ENCODE results near the gene PIM1. TPM values are rescaled to one million over a fixed set of nuclear protein-coding genes. Genes with fewer than 3 reads are reported as not detected.

Gene PIM1
- total and polyA plus RNA-seq, 10 of the 15 experiments (the other 5 are each of a cell fraction or from before 2014, with no cell fraction given), result 0.66 to 33.9 (median 10.2) TPM

- under 1% methylated on average over 88 of the region's 92 CpGs for WGBS (ENCODE audit: insufficient coverage, insufficient replicate concordance, low lambda C conversion rate, missing lambda C conversion rate)
- H3K79me2 ChIP-seq (ENCODE audit: control insufficient read depth, insufficient read depth, low read length), result peaks cover 12% of the 10 kb centered on the region
- H3K27me3 ChIP-seq (replicated peaks in 1 of 2; ENCODE audit: control insufficient read depth in 2 of 2, insufficient read depth in 2 of 2, low read length in 1 of 2), result no peaks in the 10 kb centered on the region
- ATAC-seq (peak; percentile 59), FAIRE-seq (no peak), DNase-seq (ENCODE audit: low read depth, low spot score) (no peak)
- peak overlapping the region; percentile 76 for H3K9ac ChIP-seq (ENCODE audit: control insufficient read depth, insufficient read depth, low read length)
- in situ Hi-C loops (cut with MboI), result loop anchor here (5.0 to 10.0 kb wide), 3 partner anchors 118 to 406 kb away; no protein-coding TSS in a partner anchor
- H3K4me1 ChIP-seq (ENCODE audit: control insufficient read depth, insufficient read depth, low read length), result peaks cover 23% of the 10 kb centered on the region
- no peaks in the 10 kb centered on the region; the same call in 1 of the 2 replicates for H4K20me1 ChIP-seq (ENCODE audit: control insufficient read depth, insufficient read depth)
- ChIA-PET POLR2A (interaction anchor here (0.6 to 4.1 kb wide), 13 partner anchors 9 to 405 kb away, joined by 3 to 43 read pairs (median 3); partner anchors contain the start of genes C6orf89 and MTCH1), SMC1A (ENCODE audit: uncharacterized antibody, unreplicated experiment) (interaction anchor here (0.8 to 12.2 kb wide), 31 partner anchors 9 to 405 kb away, joined by 3 to 266 read pairs (median 6); partner anchors contain the start of genes TBC1D22B and TMEM217), RAD21 (ENCODE audit: unreplicated experiment) (interaction anchor here (0.5 to 8.3 kb wide), 36 partner anchors 12 to 562 kb away, joined by 3 to 255 read pairs (median 5); partner anchors contain the start of genes C6orf89, MTCH1, PI16 and TBC1D22B), CTCF (interaction anchor here (0.7 to 6.0 kb wide), 40 partner anchors 12 to 404 kb away, joined by 3 to 260 read pairs (median 6); partner anchors contain the start of genes FGD2 and MTCH1)
- H3K4me3 ChIP-seq, result peak overlapping the region; percentile 83
- peaks cover 7 to 8% of the 10 kb centered on the region in 2 experiments for H3K36me3 ChIP-seq (ENCODE audit: control insufficient read depth in 2 of 2, insufficient read depth in 2 of 2, low read length in 1 of 2)
- intact Hi-C loops (cut with micrococcal nuclease; ENCODE audit: unreplicated experiment), result loop anchor here (5.0 to 10.0 kb wide), 3 partner anchors 58 to 406 kb away; partner anchors contain the start of gene C6orf89
- BruUV-seq (replicated peaks), result no TSS peak
- H2AFZ ChIP-seq (ENCODE audit: control insufficient read depth, low read depth, low read length), result peak overlapping the region; percentile 63
- peak overlapping the region; percentile 96 for H3K4me2 ChIP-seq (ENCODE audit: control insufficient read depth, insufficient read depth)
- H3K27ac ChIP-seq (ENCODE audit: control insufficient read depth, insufficient read depth), result peak overlapping the region; percentile 61
- H3K9me3 ChIP-seq (replicated peaks; ENCODE audit: control insufficient read depth, insufficient read depth, low read length), result no peaks in the 10 kb centered on the region
- TF ChIP-seq ASH2L (IDR thresholded peaks at IDR 0.05; ENCODE audit: borderline replicate concordance, low read depth) (no peak), CEBPZ (IDR thresholded peaks at IDR 0.05; ENCODE audit: low read depth, low read length) (no peak), MEF2A (IDR thresholded peaks at IDR 0.05; ENCODE audit: insufficient read depth, low read depth, low read length) (no peak), ATF3 (IDR thresholded peaks at IDR 0.05; ENCODE audit: borderline replicate concordance, extremely low read depth, low read depth, low read length) (no peak), PKNOX1 (IDR thresholded peaks at IDR 0.05) (no peak), ZBTB40 (IDR thresholded peaks at IDR 0.05; ENCODE audit: borderline replicate concordance) (no peak), HSF1 (IDR thresholded peaks at IDR 0.05; ENCODE audit: low read depth, low read length) (no peak)
Measured at GRCh38 chr6:37170273-37171200, 585 bp downstream of the PIM1 start.
